ENCODE measurements around the gene MUC5AC.

MUC5AC gene

DNA sequence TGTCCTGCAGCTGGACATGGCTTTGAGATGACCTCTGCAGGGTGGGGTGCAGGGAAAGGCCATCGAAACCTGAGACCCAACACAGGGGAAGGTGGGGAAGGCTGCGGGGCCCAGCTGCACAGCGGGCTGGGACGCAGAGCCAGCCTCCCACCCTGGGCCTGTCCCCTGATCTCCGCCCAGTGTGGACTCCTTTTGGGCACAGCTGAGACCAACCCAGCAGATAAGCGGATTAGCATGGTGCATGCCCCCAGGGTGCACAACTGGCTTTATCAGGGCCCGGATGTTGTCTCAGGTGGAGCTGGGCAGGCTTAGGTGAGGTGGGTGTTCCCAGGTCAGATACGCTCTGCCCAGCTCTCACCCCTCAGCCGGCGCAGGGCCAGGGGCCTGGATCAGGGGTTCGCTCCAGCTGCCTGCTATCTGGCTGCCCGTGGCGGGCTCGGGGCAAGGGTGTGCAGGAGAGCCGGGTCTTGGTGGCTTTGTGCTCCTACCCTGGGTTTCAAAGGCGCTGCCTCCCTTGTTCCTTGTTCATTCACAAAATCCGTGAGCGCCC, 28.1 kb upstream of the MUC5AC start:
- Mint-ChIP-seq H3K4me3 (no peak overlapping the region), H3K4me1 (no peaks in the 10 kb centered on the region), H3K9me3 (peaks cover 5% of the 10 kb centered on the region), H3K36me3 (peaks cover 2% of the 10 kb centered on the region), H3K27ac (peak overlapping the region; percentile 12), H3K27me3 (peaks cover 12% of the 10 kb centered on the region)

DNA sequence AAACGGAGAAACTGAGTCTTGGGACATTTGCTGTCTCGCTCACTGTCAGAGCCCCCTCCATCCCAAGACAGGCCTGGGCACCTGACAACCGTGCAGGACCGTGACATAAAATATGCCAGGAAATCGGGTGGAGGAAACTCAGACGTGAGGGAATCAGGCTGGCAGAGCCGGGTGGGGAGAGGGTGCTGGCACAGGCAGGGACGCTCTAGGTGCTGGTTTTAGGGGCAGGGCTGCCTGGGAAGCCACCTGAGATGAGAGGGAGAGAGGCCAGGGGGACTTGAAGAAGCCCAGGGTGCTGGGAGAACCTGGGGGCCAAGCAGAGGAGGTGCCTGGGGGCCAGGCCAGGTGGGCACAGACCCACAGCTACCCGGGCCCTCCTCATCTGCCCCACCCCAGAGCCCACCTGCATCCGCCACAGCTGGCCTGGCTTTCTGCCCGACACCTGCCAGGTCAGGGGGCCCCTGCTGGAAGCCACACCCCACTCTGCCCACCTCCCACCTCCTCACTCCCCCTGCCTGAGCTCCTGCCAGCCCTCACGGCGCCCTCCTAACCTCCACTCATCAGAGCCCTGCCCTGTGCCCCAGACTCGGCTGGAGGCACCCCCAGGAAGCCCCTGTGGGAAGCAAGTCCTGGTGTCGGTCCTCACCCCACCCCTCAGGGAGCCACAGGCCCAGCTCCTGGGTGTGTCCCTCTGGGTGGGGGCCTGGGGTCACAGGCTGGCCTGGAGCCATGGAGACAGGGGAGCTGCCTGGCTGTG, 27.3 kb upstream of the MUC5AC start:
- no peak overlapping the region for H3K4me3 Mint-ChIP-seq
- H3K9me3 Mint-ChIP-seq: peaks cover 5% of the 10 kb centered on the region
- no peak overlapping the region for H3K27ac Mint-ChIP-seq
- peaks cover 13% of the 10 kb centered on the region for H3K27me3 Mint-ChIP-seq
- H3K36me3 Mint-ChIP-seq: peaks cover 2% of the 10 kb centered on the region
- no peaks in the 10 kb centered on the region for H3K4me1 Mint-ChIP-seq

GRCh38 chr11:1131033-1131911, 26.5 kb upstream of the MUC5AC start:
- Mint-ChIP-seq H3K4me1 (no peaks in the 10 kb centered on the region), H3K27ac (no peak overlapping the region), H3K36me3 (peaks cover 2% of the 10 kb centered on the region), H3K4me3 (no peak overlapping the region), H3K9me3 (peaks cover 5% of the 10 kb centered on the region), H3K27me3 (peaks cover 15% of the 10 kb centered on the region)

- Mint-ChIP-seq H3K27ac (no peak overlapping the region), H3K36me3 (peaks cover 2% of the 10 kb centered on the region), H3K9me3 (peaks cover 5% of the 10 kb centered on the region), H3K27me3 (peaks cover 24% of the 10 kb centered on the region), H3K4me1 (no peaks in the 10 kb centered on the region), H3K4me3 (no peak overlapping the region)
These were observed 22.8 kb upstream of the MUC5AC start for GRCh38 chr11:1134848-1135445.

DNA sequence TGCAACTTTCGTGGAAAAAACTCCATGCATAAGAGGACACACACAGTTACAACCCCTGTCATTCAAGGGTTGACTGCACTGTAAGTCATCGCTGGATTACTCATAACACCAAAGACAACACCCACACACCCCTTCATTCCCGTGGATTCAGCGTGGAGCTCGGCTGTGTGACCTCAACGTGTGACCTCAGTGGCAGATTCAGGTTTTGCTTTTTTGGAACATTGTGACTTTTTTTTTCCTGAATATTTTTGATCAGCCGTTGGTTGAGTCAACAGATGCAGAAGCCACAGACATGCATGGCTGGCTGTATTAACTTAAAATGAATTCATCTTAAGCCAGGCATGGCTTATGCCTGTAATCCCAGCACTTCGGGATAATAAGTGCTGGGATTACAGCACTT, 19.7 kb upstream of the MUC5AC start:
- no peak overlapping the region for H3K4me3 Mint-ChIP-seq
- no peak overlapping the region for H3K27ac Mint-ChIP-seq
- no peaks in the 10 kb centered on the region for H3K4me1 Mint-ChIP-seq
- H3K36me3 Mint-ChIP-seq: peaks cover 7% of the 10 kb centered on the region
- H3K9me3 Mint-ChIP-seq: peaks cover 15% of the 10 kb centered on the region
- H3K27me3 Mint-ChIP-seq: peaks cover 20% of the 10 kb centered on the region

GRCh38 chr11:1139441-1140083, 18.2 kb upstream of the MUC5AC start:
- Mint-ChIP-seq H3K36me3 (peaks cover 12% of the 10 kb centered on the region), H3K27ac (no peak overlapping the region), H3K9me3 (peaks cover 22% of the 10 kb centered on the region), H3K4me1 (no peaks in the 10 kb centered on the region), H3K27me3 (peaks cover 14% of the 10 kb centered on the region), H3K4me3 (no peak overlapping the region)

DNA sequence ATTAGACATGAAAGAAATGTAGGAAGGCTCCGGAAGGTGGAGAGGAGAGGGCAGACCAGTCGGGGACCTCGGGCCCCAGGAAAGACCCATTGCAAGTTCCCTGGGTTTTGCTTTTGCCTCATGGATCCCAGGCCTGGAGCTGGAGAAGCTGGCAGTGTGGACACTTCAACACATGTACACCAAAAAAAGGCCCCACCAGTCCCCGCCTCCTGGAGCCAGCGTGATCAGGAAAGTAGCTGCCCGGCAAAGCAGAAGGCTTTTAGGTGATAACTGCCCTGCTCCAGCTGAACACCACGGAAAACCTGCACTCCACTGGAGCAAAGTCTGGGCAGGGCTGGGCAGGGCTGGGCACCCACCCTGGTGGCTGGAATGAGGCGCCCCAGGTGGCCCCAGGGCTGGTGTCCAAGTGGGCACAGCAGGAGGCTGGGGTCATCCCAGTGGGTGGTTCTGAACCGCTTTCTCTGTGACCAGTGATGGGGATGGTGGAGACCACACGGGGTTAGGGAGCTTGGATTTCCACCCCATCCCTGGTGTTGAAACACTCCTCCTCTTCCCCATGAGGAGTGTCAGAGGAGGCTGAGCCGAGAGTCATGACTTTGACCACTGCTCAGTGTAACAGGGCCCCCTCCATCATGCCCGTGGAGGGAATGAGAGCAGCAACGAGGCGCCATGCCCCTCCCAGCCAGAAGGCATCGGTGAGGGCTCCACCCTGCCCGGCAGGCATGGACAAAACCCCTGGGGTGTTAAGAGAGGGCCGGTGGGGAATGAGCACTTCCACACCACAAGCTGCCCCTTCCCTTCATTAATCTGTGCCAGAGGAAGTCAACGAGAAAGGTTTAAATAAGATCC, 16.9 kb upstream of the MUC5AC start:
- Mint-ChIP-seq H3K27me3 (peaks cover 12% of the 10 kb centered on the region), H3K4me1 (no peaks in the 10 kb centered on the region), H3K36me3 (peaks cover 12% of the 10 kb centered on the region), H3K27ac (no peak overlapping the region), H3K4me3 (no peak overlapping the region), H3K9me3 (peaks cover 22% of the 10 kb centered on the region)

GRCh38 chr11:1146365-1146764, 11.4 kb upstream of the MUC5AC start:
- H3K36me3 Mint-ChIP-seq: peaks cover 12% of the 10 kb centered on the region
- no peak overlapping the region for H3K27ac Mint-ChIP-seq
- no peak overlapping the region for H3K4me3 Mint-ChIP-seq
- H3K4me1 Mint-ChIP-seq: no peaks in the 10 kb centered on the region
- no peaks in the 10 kb centered on the region for H3K27me3 Mint-ChIP-seq
- H3K9me3 Mint-ChIP-seq: peaks cover 22% of the 10 kb centered on the region

GRCh38 chr11:1147792-1148191, 10.0 kb upstream of the MUC5AC start:
- no peaks in the 10 kb centered on the region for H3K4me1 Mint-ChIP-seq
- peaks cover 4% of the 10 kb centered on the region for H3K36me3 Mint-ChIP-seq
- no peak overlapping the region for H3K27ac Mint-ChIP-seq
- peaks cover 10% of the 10 kb centered on the region for H3K9me3 Mint-ChIP-seq
- H3K27me3 Mint-ChIP-seq: no peaks in the 10 kb centered on the region
- no peak overlapping the region for H3K4me3 Mint-ChIP-seq

GRCh38 chr11:1148752-1149180, 9.0 kb upstream of the MUC5AC start:
- H3K27me3 Mint-ChIP-seq: no peaks in the 10 kb centered on the region
- H3K36me3 Mint-ChIP-seq: peaks cover under 1% of the 10 kb centered on the region
- peaks cover under 1% of the 10 kb centered on the region for H3K9me3 Mint-ChIP-seq
- H3K4me3 Mint-ChIP-seq: no peak overlapping the region
- H3K27ac Mint-ChIP-seq: no peak overlapping the region
- H3K4me1 Mint-ChIP-seq: no peaks in the 10 kb centered on the region

GRCh38 chr11:1149545-1149944, 8.2 kb upstream of the MUC5AC start:
- Mint-ChIP-seq H3K9me3 (no peaks in the 10 kb centered on the region), H3K36me3 (no peaks in the 10 kb centered on the region), H3K4me3 (no peak overlapping the region), H3K27me3 (no peaks in the 10 kb centered on the region), H3K27ac (no peak overlapping the region), H3K4me1 (no peaks in the 10 kb centered on the region)

DNA sequence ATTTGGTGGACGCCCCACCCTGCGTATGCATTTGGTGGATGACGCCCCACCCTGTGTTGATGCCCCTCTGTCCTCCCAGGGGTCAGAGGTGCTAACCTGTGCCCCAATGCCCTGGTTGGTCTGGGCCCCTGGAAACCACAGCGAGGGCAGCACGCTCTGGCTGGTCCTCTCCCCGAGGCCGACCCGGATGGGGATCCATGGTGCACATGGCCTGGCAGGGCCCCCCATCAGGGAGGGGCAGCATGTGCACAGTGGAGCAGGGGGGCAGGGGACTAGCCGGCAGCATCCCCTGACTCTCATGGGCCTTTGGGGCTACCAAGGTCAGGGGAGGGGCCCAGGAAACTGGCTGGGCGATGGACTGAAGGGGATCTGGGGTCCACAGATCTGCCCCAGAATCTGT, 7.6 kb upstream of the MUC5AC start:
- Mint-ChIP-seq H3K27me3 (no peaks in the 10 kb centered on the region), H3K9me3 (no peaks in the 10 kb centered on the region), H3K4me3 (no peak overlapping the region), H3K36me3 (no peaks in the 10 kb centered on the region), H3K27ac (no peak overlapping the region), H3K4me1 (no peaks in the 10 kb centered on the region)

DNA sequence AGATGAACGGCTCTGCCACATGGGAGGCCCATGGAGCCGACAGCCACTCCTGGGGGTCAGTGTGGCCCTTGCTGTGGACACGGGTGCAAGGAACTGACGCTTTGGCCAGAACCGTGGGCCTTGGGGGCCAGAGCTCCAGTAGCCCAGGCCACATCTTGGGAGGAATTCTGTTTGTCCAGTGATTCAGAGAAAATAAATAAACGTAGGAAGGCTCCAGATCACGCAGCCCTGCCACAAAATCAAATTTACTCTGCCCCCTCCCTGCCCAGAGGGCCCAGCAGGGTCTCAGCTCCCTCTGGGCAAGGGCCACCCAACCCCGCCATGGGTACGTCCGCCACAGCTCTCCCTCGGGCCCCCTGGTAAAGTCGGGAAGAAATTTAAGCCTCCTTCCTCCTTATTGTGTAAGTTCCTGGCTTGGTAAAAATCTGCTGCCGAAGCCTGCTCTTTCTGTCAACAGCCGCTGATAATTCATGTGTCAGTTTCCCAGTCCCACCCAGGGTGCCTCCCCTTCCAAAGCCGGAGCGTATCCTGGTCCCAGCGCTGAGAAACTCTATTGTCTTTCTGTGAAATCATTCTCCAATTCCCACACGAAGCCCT, 6.9 kb upstream of the MUC5AC start:
- Mint-ChIP-seq H3K36me3 (no peaks in the 10 kb centered on the region), H3K4me1 (no peaks in the 10 kb centered on the region), H3K27ac (no peak overlapping the region), H3K4me3 (no peak overlapping the region), H3K27me3 (no peaks in the 10 kb centered on the region), H3K9me3 (no peaks in the 10 kb centered on the region)

Data from activated naive CD4-positive, alpha-beta T cell treated with anti-CD3 and anti-CD28 coated beads, Interleukin-2, amount 50 U/mL, for 24 hours (primary cell).